Aorta (tissue), 5 donors: ENCODE measurements around the gene ARHGAP31. TPM values are rescaled to one million over a fixed set of nuclear protein-coding genes. Genes with fewer than 3 reads are reported as not detected.
"Not testable (repeated sequence)": the region's sequence is repeated elsewhere in the genome, so short reads cannot be mapped to it uniquely, and the experiment has no call there.

Source experiments
- ATAC-seq: fragments of 200-7000 bp; cut with Tn5 transposase; one replicate; pipeline ENCODE4 v1.9.1; 2022; ENCODE audit warnings: moderate library complexity; ENCODE audit not compliant: low FRiP score
- DNase-seq, 2 donors: peaks; one replicate each; pipeline ENCODE4 v3.0.0-alpha.2; 2020
- H3K27ac ChIP-seq, 2 donors: one replicate each; pipeline ENCODE4 v1.5.1; 2013; ENCODE audit warnings: low read length in 2 of 2, mild to moderate bottlenecking in 2 of 2, moderate library complexity in 2 of 2, control low read depth in 1 of 2, inconsistent platforms in 1 of 2, low read depth in 1 of 2
- H3K27me3 ChIP-seq, 2 donors: one replicate each; pipeline ENCODE4 v1.6.1; 2013; ENCODE audit warnings: control low read depth in 1 of 2, low read length in 1 of 2, mild to moderate bottlenecking in 1 of 2, moderate library complexity in 1 of 2; ENCODE audit not compliant: insufficient read depth in 2 of 2, control insufficient read depth in 1 of 2
- H3K36me3 ChIP-seq, 2 donors: one replicate each; pipeline ENCODE4 v1.6.1; 2013; ENCODE audit warnings: control low read depth in 1 of 2, low read length in 1 of 2, mild to moderate bottlenecking in 1 of 2; ENCODE audit not compliant: insufficient read depth in 2 of 2, control insufficient read depth in 1 of 2
- H3K4me1 ChIP-seq, 2 donors: one replicate each; pipeline ENCODE4 v1.6.1; 2013; ENCODE audit warnings: low read length in 2 of 2, control low read depth in 1 of 2, mild to moderate bottlenecking in 1 of 2, moderate library complexity in 1 of 2; ENCODE audit not compliant: insufficient read depth in 2 of 2, control insufficient read depth in 1 of 2
- H3K4me3 ChIP-seq, 2 donors: one replicate each; pipeline ENCODE4 v1.5.1; 2013; ENCODE audit warnings: low read length in 2 of 2, control low read depth in 1 of 2, mild to moderate bottlenecking in 1 of 2
- H3K9me3 ChIP-seq: one replicate; pipeline ENCODE4 v1.6.1; 2013; ENCODE audit warnings: mild to moderate bottlenecking, low read length; ENCODE audit not compliant: control insufficient read depth
- WGBS, 2 donors: extraction: QIAGEN DNeasy Blood & Tissue Kit; methylation state at CpG; one replicate each; pipeline ENCODE4 v1.1.7; 2013; 5-methylcytosine and 5-hydroxymethylcytosine counted together
- intact Hi-C, 2 donors: fragments of 100-400 bp; cut with DNase I; formaldehyde crosslinking; loops; one replicate each; pipeline versions ENCODE4 v1.14.2 to v1.15.0; 2022
- polyA plus RNA-seq, 2 donors: library from polyadenylated mRNA; stranded (reverse); fragments of 200-250 nt; gene quantifications; one replicate each; pipeline ENCODE4 v1.2.3, GENCODE V29; 2013
- total RNA-seq, 2 donors: library from RNA; stranded (reverse); fragmentation: NEBNext Ultra II Directional; extraction: Animal tissue kit (Norgen Biotek cat#: 25700); gene quantifications; one replicate each; pipeline ENCODE4 v1.2.1, GENCODE V29; 2021
- donor health status: healthy with polysubstance abuse.
- donor health status: Bipolar disorder and iron deficiency.
- donor health status: DM: no; HTN: no; CAD: no.
- donor health status: DM: no; HTN: no; CAD: no.
- donor health status: DM: yes; HTN: yes; CAD: no.

Gene ARHGAP31
- total and polyA plus RNA-seq, 4 donors, result 1.5 to 65.0 (median 15.7) TPM

DNA sequence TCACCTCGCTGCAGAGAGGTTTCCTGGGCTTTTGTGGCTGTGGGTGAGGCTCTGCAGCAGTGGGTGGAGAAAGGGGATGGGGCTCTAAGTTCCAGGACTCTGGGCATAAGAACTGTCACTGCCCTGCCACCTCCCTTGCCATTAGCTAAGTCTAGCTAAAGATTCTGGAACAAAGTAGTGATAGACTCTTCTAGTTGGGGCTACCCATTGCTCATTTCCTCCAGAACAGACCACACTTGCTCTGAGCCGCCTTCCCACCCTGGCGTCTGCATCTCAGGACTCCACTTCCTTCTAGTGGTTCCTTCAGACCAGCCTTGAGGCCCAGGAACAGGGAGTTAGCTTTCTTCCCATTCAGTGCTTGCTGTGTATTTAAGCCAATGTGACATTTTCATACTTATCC, 7.5 kb downstream of the ARHGAP31 start:
- ATAC-seq (peak; percentile 40), DNase-seq (peak in 1 of 2 donors; percentile 71)
- WGBS, 2 donors, result 86 to 93% methylated on average over 3 of the region's 3 CpGs
- Histone ChIP-seq H3K4me1 (no peaks in the 10 kb centered on the region), H3K9me3 (no peaks in the 10 kb centered on the region), H3K4me3 (no peak overlapping the region), H3K27ac (no peak overlapping the region), H3K36me3 (no peaks in the 10 kb centered on the region), H3K27me3 (no peaks in the 10 kb centered on the region)
- intact Hi-C loops, result no loop called here

DNA sequence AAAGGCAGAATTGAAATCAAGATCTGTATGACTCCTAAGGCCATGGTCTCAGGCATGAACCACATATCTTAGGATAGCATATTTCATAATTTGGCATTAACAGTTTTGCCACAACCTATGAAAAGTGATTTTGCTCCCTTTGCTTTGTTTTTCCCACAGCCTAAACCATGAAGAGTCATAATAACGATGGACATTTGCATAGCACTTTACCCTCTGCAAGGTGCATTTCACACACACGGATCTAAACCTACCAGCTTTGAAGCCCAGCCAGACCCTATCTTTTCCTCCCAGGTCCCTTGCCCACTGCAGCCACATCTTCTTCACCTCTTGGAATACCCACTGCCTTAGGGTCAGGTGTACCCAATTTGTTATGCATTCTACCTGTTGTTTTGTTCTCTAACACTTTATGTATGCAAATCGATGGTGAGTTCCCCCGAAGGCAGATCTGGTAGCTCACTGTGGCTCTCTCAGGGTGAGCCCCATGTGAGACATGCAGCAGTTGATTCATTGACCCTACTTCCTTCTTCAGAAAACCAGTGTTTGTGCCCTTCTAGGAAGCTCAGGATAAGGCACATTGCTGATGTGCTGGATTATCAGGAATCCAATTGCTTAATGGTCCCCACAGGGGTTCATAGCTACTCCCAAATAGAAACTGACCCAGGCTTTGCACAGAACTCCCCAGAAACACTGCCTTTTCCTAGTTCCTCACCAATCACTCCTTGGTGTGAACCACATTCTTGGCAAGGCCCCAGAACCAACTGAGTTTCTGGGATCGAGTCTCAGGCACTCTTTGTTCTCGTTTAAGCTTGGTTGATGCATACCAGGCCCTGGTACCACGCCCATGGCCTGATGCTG, 8.7 kb downstream of the ARHGAP31 start:
- intact Hi-C loops, result no loop called here
- Histone ChIP-seq H3K27me3 (no peaks in the 10 kb centered on the region), H3K4me3 (no peak overlapping the region), H3K27ac (no peak overlapping the region), H3K9me3 (no peaks in the 10 kb centered on the region), H3K36me3 (no peaks in the 10 kb centered on the region), H3K4me1 (no peaks in the 10 kb centered on the region)
- DNase-seq, result no peak
- WGBS, 2 donors, result 58 to 66% methylated on average over 7 of the region's 7 CpGs
- ATAC-seq, result no peak

DNA sequence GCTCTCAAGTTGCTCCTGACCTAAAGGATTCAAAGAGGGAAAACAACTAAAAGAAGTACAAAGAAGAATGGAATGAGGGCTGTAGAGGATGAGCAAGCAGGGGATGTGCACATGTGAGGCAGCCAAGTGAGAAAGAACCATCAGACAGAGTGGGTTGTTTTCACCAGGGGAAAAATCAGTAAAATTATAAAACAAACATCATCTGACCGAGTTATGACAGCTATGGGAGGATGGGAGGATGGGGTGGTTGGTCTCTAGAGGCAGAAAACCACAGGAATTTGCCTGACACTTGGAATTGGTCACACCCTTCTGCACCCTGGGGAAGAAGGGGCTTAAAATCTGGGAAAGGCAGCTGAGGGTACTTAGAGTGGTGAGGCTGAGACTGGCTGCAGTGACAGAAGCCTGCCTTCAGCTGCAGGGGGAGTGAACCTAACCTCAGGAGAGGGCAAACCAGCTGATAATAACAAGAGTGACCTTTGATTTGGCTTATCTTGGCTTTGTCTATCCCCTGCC, 10.1 kb downstream of the ARHGAP31 start:
- Histone ChIP-seq H3K27me3 (no peaks in the 10 kb centered on the region), H3K4me3 (no peak overlapping the region), H3K36me3 (no peaks in the 10 kb centered on the region), H3K27ac (no peak overlapping the region), H3K4me1 (no peaks in the 10 kb centered on the region), H3K9me3 (no peaks in the 10 kb centered on the region)
- no peak for DNase-seq
- intact Hi-C loops, result no loop called here
- 67 to 90% methylated on average over 1 of the region's 1 CpG for WGBS, 2 donors
- ATAC-seq, result no peak

DNA sequence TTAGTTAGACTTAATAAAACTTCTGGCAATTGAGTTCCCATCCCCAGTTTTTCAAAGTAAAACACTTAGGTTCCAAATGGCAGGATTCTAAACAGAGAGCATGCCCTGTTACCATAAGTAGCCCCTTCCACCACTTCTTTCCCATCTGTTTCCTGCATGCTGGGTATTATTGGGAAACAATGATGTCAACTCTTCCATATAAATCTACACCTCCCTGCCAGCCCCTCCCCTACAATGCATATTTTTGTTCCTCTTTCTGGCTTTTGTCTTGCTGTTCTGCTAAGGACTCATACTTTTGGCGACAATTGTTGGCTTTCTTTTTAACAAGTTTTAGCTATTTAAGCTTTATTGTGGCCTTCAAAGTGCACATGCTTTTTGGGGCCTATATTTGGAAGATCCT, 11.1 kb downstream of the ARHGAP31 start:
- no peak overlapping the region for H3K27ac ChIP-seq
- no peak for DNase-seq
- no peaks in the 10 kb centered on the region for H3K4me1 ChIP-seq
- no peaks in the 10 kb centered on the region for H3K36me3 ChIP-seq
- no peaks in the 10 kb centered on the region for H3K9me3 ChIP-seq
- no peak for ATAC-seq
- WGBS, 2 donors, result 74 to 80% methylated on average over 1 of the region's 1 CpG
- no peaks in the 10 kb centered on the region for H3K27me3 ChIP-seq
- no peak overlapping the region for H3K4me3 ChIP-seq
- intact Hi-C loops, result no loop called here

DNA sequence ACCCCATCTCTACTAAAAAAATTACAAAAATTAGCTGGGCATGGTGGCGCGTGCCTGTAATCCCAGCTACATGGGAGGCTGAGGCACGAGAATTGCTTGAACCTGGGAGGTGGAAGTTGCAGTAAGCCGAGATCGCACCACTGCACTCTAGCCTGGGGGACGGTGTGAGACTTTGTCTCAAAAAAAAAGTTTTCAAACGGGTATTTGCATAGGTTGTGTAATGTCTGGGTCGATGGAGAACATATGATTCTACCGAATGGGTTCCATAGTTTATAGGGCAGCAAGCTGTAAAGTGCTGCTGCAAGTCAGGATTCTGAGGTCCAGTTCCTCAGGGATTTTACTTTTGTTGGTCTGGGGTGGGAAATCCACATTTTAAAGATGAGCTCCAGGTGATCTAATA, 12.2 kb downstream of the ARHGAP31 start:
- DNase-seq, H3K4me1 ChIP-seq, H3K4me3 ChIP-seq, H3K27me3 ChIP-seq, H3K27ac ChIP-seq, H3K9me3 ChIP-seq, ATAC-seq, intact Hi-C loops, H3K36me3 ChIP-seq: not testable (repeated sequence)
- 97 to 98% methylated on average over 9 of the region's 9 CpGs for WGBS, 2 donors

DNA sequence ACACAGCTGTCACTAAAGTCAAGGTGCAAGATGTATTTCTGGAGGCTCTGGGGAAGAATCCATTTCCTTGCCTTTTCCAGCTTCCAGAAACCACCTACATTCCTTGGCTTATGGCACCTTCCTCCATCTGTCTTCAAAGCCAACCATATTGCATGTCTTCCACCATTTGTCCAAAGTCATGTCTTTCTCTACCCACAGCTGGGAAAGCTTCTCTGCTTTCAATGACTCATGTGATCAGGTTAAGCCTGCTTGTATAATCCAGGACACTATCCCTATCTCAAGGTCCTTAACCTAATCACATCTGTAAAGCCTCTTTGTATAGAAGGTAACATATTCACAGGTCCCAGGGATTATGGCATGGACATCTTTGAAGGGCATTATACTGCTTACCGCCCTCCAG, 14.2 kb downstream of the ARHGAP31 start:
- WGBS, 2 donors, result 97 to 98% methylated on average over 1 of the region's 1 CpG
- Histone ChIP-seq H3K4me3 (no peak overlapping the region), H3K9me3 (no peaks in the 10 kb centered on the region), H3K36me3 (peaks cover 0 to 3% of the 10 kb centered on the region in 2 donors), H3K27ac (no peak overlapping the region), H3K4me1 (no peaks in the 10 kb centered on the region), H3K27me3 (no peaks in the 10 kb centered on the region)
- ATAC-seq (no peak), DNase-seq (no peak)
- intact Hi-C loops, result no loop called here

DNA sequence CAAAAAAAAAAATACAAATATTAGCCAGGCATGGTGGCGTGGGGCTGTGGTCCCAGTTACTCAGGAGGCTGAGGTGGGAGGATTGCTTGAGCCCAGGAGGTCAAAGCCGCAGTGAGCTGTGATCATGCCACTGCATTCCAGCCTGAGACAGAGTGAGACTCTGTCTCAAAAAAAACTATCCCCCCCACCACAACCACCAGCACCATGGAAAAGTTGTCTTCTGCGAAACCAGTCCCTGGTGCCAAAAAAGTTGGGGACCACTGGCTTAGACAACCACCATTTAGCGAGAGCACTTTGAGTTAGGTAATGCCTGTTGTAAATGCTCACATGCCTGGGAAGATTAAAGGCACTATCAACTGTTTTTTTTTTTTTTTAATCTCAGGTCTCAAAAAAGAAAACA, 15.4 kb downstream of the ARHGAP31 start:
- Histone ChIP-seq H3K4me3 (no peak overlapping the region), H3K36me3 (peaks cover 0 to 4% of the 10 kb centered on the region in 2 donors), H3K4me1 (no peaks in the 10 kb centered on the region), H3K27me3 (no peaks in the 10 kb centered on the region), H3K9me3 (no peaks in the 10 kb centered on the region), H3K27ac (no peak overlapping the region)
- ATAC-seq, result no peak
- 97 to 98% methylated on average over 4 of the region's 4 CpGs for WGBS, 2 donors
- DNase-seq, result no peak
- intact Hi-C loops, result no loop called here

DNA sequence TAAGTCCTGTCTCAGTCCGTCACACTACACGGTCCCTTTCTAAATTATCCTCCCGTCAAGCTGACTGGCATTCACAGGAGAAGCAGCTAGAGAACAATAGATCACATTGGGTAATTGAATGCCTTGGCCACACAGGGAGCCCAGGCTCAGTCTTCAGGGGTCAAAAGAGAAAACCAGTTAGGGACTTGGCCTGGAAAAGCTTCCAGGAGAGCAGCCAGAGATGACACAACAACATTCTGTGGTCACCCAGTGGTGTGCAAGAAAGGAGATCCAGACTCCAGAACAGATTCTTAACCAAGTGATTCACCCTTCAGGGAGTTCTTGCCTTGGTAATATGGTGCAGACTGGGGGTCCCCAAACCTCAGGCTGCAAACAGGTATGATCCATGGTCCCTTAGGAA, 15.9 kb downstream of the ARHGAP31 start:
- no peak overlapping the region for H3K27ac ChIP-seq
- 92% methylated on average over 3 of the region's 3 CpGs for WGBS, 2 donors
- ATAC-seq (no peak), DNase-seq (no peak)
- no peak overlapping the region for H3K4me3 ChIP-seq
- no peaks in the 10 kb centered on the region for H3K27me3 ChIP-seq
- no peaks in the 10 kb centered on the region for H3K9me3 ChIP-seq
- intact Hi-C loops, result no loop called here
- peaks cover 0 to 4% of the 10 kb centered on the region in 2 donors for H3K36me3 ChIP-seq
- H3K4me1 ChIP-seq, result no peaks in the 10 kb centered on the region
